ENCODE results near the gene INO80D. TPM values are rescaled to one million over a fixed set of nuclear protein-coding genes. Genes with fewer than 3 reads are reported as not detected.

Gene INO80D
- total RNA-seq, 1 donor from 2014 or later: 21.1 TPM

DNA sequence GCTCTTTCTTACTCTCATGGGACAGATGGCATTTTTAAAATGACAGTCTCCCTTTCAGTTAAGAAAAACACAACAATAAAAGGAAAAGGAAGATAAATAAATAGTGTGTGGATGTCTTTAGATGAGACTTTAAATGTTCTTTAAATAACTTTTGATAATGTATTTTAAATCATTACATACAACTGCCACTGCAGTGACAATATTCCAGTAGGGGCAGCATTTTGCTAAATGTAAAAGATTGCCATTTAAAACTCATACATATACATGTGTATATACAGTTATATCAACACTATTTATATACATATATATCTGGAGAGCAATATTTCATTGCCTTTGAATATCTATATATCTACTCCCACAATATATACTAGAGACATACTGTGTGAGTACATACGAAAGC lies 90.7 kb downstream of the INO80D start:
- Histone ChIP-seq H4K20me1 (ENCODE audit: insufficient read depth, low read length) (peaks cover 3% of the 10 kb centered on the region), H3K27me3 (ENCODE audit: insufficient read depth, low read length) (no peaks in the 10 kb centered on the region), H3K9ac (ENCODE audit: low read length) (no peak overlapping the region), H3K79me2 (ENCODE audit: insufficient read depth, low read length) (no peaks in the 10 kb centered on the region), H3K4me2 (ENCODE audit: low read length) (no peak overlapping the region), H3K9me3 (ENCODE audit: insufficient read depth, low read depth, low read length) (no peaks in the 10 kb centered on the region), H3K4me1 (ENCODE audit: insufficient read depth, low read length) (no peaks in the 10 kb centered on the region), H3K36me3 (ENCODE audit: insufficient read depth, low read length) (no peaks in the 10 kb centered on the region), H3K4me3 (ENCODE audit: insufficient read depth, low read depth, low read length) (no peak overlapping the region), H2AFZ (ENCODE audit: low read depth, low read length) (no peak overlapping the region), H3K27ac (ENCODE audit: low read depth, low read length) (no peak overlapping the region)
- H3K4me1 Mint-ChIP-seq (ENCODE audit: low read depth, unreplicated experiment): peaks cover 4% of the 10 kb centered on the region
- TF ChIP-seq EZH2 (IDR thresholded peaks at IDR 0.05; ENCODE audit: insufficient read depth, low read length): no peak
- no peak overlapping the region for H3K27ac Mint-ChIP-seq (ENCODE audit: unreplicated experiment)
- DNase-seq (ENCODE audit: low read depth) (no peak), FAIRE-seq (no peak)
- no peaks in the 10 kb centered on the region for H3K27me3 Mint-ChIP-seq (ENCODE audit: low read depth, unreplicated experiment)
- peaks cover 4% of the 10 kb centered on the region for H3K36me3 Mint-ChIP-seq (ENCODE audit: low read depth, unreplicated experiment)
- no peaks in the 10 kb centered on the region for H3K9me3 Mint-ChIP-seq (ENCODE audit: unreplicated experiment)
- no peak overlapping the region for H3K4me3 Mint-ChIP-seq (ENCODE audit: unreplicated experiment)

DNA sequence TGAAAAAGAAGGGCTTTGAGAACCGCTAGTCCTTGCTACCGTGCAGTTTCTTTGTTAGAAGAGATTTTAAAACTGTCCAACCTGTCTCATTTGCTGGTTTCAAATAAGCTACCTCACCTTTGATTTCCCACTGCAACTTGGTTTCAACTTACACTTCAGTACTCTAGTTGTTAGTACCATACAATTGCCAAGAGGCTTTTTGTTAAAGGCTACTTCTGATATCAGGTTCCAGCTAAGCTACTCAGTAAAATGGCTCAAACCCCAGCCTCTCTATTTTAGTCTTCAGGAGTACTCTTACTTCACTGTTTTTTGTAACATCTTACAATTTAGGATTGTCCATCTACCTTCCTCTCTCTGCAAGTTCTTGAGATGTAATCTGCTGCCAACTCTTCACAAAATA lies 91.6 kb downstream of the INO80D start:
- no peaks in the 10 kb centered on the region for H3K27me3 Mint-ChIP-seq (ENCODE audit: low read depth, unreplicated experiment)
- no peak for FAIRE-seq

DNA sequence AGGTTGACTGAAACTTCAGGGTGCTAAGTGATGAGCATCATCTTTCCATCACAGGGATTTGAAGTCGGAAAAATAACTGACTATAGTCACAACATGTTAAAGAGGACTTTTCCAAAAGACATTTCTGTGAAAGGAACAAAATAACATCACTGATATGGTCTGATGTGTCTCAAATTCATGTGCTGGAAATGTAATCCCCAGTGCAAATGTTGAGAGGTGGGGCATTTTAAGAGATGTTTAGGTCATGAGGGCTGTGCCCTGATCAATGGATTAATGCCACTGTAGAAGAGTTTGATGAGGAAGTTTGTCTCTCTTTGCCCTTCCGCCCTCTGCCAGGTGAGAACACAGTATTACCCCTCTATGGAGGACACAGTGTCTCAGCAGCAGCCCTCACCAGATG lies 95.9 kb downstream of the INO80D start:
- no peaks in the 10 kb centered on the region for H4K20me1 ChIP-seq (ENCODE audit: insufficient read depth, low read length)
- H3K9ac ChIP-seq (ENCODE audit: low read length): no peak overlapping the region
- H3K4me1 ChIP-seq (ENCODE audit: insufficient read depth, low read length): no peaks in the 10 kb centered on the region
- no peak for FAIRE-seq
- no peak overlapping the region for H3K4me2 ChIP-seq (ENCODE audit: low read length)
- no peaks in the 10 kb centered on the region for H3K79me2 ChIP-seq (ENCODE audit: insufficient read depth, low read length)
- DNase-seq (ENCODE audit: low read depth): no peak
- H3K27me3 ChIP-seq (ENCODE audit: insufficient read depth, low read length): no peaks in the 10 kb centered on the region
- Mint-ChIP-seq H3K27me3 (ENCODE audit: low read depth, unreplicated experiment) (no peaks in the 10 kb centered on the region), H3K4me3 (ENCODE audit: unreplicated experiment) (no peak overlapping the region), H3K9me3 (ENCODE audit: unreplicated experiment) (no peaks in the 10 kb centered on the region), H3K36me3 (ENCODE audit: low read depth, unreplicated experiment) (no peaks in the 10 kb centered on the region), H3K4me1 (ENCODE audit: low read depth, unreplicated experiment) (peaks cover 2% of the 10 kb centered on the region), H3K27ac (ENCODE audit: unreplicated experiment) (no peak overlapping the region)
- H2AFZ ChIP-seq (ENCODE audit: low read depth, low read length): no peak overlapping the region
- TF ChIP-seq, protein P1, sequence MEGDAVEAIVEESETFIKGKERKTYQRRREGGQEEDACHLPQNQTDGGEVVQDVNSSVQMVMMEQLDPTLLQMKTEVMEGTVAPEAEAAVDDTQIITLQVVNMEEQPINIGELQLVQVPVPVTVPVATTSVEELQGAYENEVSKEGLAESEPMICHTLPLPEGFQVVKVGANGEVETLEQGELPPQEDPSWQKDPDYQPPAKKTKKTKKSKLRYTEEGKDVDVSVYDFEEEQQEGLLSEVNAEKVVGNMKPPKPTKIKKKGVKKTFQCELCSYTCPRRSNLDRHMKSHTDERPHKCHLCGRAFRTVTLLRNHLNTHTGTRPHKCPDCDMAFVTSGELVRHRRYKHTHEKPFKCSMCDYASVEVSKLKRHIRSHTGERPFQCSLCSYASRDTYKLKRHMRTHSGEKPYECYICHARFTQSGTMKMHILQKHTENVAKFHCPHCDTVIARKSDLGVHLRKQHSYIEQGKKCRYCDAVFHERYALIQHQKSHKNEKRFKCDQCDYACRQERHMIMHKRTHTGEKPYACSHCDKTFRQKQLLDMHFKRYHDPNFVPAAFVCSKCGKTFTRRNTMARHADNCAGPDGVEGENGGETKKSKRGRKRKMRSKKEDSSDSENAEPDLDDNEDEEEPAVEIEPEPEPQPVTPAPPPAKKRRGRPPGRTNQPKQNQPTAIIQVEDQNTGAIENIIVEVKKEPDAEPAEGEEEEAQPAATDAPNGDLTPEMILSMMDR (IDR thresholded peaks at IDR 0.05; ENCODE audit: insufficient read depth, low read depth, low read length): no peak
- no peak for TF ChIP-seq EZH2 (IDR thresholded peaks at IDR 0.05; ENCODE audit: insufficient read depth, low read length)
- H3K9me3 ChIP-seq (ENCODE audit: insufficient read depth, low read depth, low read length): no peaks in the 10 kb centered on the region
- no peak overlapping the region for H3K4me3 ChIP-seq (ENCODE audit: insufficient read depth, low read depth, low read length)
- no peak overlapping the region for H3K27ac ChIP-seq (ENCODE audit: low read depth, low read length)
- no peaks in the 10 kb centered on the region for H3K36me3 ChIP-seq (ENCODE audit: insufficient read depth, low read length)

More for the DNA sequence above, 91.6 kb downstream of the INO80D start:
- H3K27ac ChIP-seq (ENCODE audit: low read depth, low read length): no peak overlapping the region
- H3K4me3 ChIP-seq (ENCODE audit: insufficient read depth, low read depth, low read length): no peak overlapping the region
- no peak for DNase-seq (ENCODE audit: low read depth)
- no peak overlapping the region for H3K4me2 ChIP-seq (ENCODE audit: low read length)
- TF ChIP-seq EZH2 (IDR thresholded peaks at IDR 0.05; ENCODE audit: insufficient read depth, low read length): no peak
- TF ChIP-seq, protein P1 (IDR thresholded peaks at IDR 0.05; ENCODE audit: insufficient read depth, low read depth, low read length): no peak
- no peaks in the 10 kb centered on the region for H3K9me3 Mint-ChIP-seq (ENCODE audit: unreplicated experiment)
- no peaks in the 10 kb centered on the region for H3K36me3 ChIP-seq (ENCODE audit: insufficient read depth, low read length)
- no peak overlapping the region for H3K4me3 Mint-ChIP-seq (ENCODE audit: unreplicated experiment)
- no peaks in the 10 kb centered on the region for H3K9me3 ChIP-seq (ENCODE audit: insufficient read depth, low read depth, low read length)
- no peaks in the 10 kb centered on the region for H3K79me2 ChIP-seq (ENCODE audit: insufficient read depth, low read length)
- no peaks in the 10 kb centered on the region for H3K4me1 ChIP-seq (ENCODE audit: insufficient read depth, low read length)
- peaks cover 5% of the 10 kb centered on the region for H3K4me1 Mint-ChIP-seq (ENCODE audit: low read depth, unreplicated experiment)
- no peaks in the 10 kb centered on the region for H3K27me3 ChIP-seq (ENCODE audit: insufficient read depth, low read length)
- H3K9ac ChIP-seq (ENCODE audit: low read length): no peak overlapping the region
- H3K36me3 Mint-ChIP-seq (ENCODE audit: low read depth, unreplicated experiment): peaks cover 2% of the 10 kb centered on the region
- no peak overlapping the region for H2AFZ ChIP-seq (ENCODE audit: low read depth, low read length)
- H3K27ac Mint-ChIP-seq (ENCODE audit: unreplicated experiment): no peak overlapping the region
- peaks cover 3% of the 10 kb centered on the region for H4K20me1 ChIP-seq (ENCODE audit: insufficient read depth, low read length)

Measured in astrocyte (in vitro differentiated cells and primary cell).